ENCODE results near the gene RNF224. TPM values are rescaled to one million over a fixed set of nuclear protein-coding genes. Genes with fewer than 3 reads are reported as not detected.

RNF224 gene
- total RNA-seq, 1 experiment from 2014 or later, result 3.9 TPM

- POLR2A ChIA-PET (ENCODE audit: unreplicated experiment), result interaction anchor here (0.6 kb wide), 1 partner anchor 12 kb away, joined by 7 read pairs; no protein-coding TSS in a partner anchor
- intact Hi-C loops (cut with micrococcal nuclease; ENCODE audit: unreplicated experiment), result no loop called here
- no peaks in the 10 kb centered on the region for H3K9me2 ChIP-seq (ENCODE audit: insufficient read depth)
- H3K79me2 ChIP-seq (ENCODE audit: low read depth), result peaks cover 7% of the 10 kb centered on the region; the same call in 1 of the 2 replicates
- DNase-seq, result peak; percentile 59 to 80
- H4K20me1 ChIP-seq (ENCODE audit: insufficient read depth), result no peaks in the 10 kb centered on the region
- H3K4me3 ChIP-seq, result peak overlapping the region; percentile 29; the same call in 1 of the 2 replicates
- H3K4me1 ChIP-seq (replicated peaks; ENCODE audit: insufficient read depth), result peaks cover 55% of the 10 kb centered on the region
- H3K27me3 ChIP-seq (ENCODE audit: insufficient read depth, low read depth), result no peaks in the 10 kb centered on the region
- BruUV-seq (replicated peaks), result no TSS peak
- no peaks in the 10 kb centered on the region for H3K9me3 ChIP-seq (ENCODE audit: insufficient read depth, low read depth)
- H2AFZ ChIP-seq, result no peak overlapping the region
- peak overlapping the region; percentile 71 for H3K4me2 ChIP-seq
- H3F3A ChIP-seq (ENCODE audit: insufficient read depth, low read depth), result peaks cover 41% of the 10 kb centered on the region
- no peak overlapping the region for H3K27ac ChIP-seq
- TF ChIP-seq CTCF (conservative IDR thresholded peaks at IDR 0.05), result no peak
- TF ChIP-seq EZH2 (IDR thresholded peaks at IDR 0.05; ENCODE audit: low read depth), result no peak
- CTCF ChIA-PET, result interaction anchor here (2.3 kb wide), 1 partner anchor 39 kb away, joined by 15 read pairs; the partner anchor contains the start of gene SSNA1
- H3K36me3 ChIP-seq (ENCODE audit: low read depth), result no peaks in the 10 kb centered on the region
Observed at GRCh38 chr9:137228506-137228967, 1.2 kb downstream of the RNF224 start.

DNA sequence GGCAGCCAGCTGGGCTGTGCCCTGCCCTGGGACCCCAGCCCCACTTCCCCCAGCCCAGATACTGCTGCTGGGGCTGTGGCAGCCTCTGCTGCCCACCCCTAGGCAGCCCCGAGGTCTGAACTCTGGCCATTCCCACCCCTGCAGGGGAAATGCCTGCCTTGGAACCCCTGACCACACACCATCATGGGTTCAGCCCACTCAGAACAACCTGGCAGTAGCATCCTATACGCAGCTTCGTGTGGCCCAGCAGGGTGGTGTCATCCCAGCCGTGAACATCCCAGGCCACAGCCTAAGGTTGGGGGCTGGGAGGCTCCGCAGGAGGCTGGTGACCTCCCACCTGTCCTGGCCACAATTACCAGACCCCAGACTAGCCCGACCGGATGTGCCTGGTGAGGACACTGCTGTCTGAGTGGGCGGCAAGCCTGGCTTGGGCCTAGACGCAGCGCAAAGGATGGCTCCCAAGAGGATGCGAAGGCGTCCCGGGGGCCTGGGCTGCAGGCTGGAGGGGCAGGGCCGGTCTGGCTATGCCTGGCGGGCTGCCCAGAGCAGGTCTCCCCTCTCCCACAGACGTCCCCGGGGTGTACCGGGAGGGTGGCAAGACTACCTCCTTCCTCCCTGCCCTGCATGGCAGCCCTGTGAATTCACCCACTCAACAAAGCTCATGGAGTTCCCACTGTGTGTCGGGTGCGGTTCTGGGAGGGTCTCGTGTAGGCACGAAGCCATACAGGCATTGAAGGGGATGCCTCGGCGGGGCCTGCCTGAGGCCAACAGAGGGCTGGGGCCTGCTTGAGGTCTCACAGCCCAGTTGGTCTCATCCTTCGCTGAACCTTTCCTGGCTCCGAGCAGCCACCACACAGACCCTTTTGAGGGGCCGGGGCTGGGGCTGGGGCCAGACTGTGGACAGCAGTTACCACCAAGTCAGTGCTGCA lies 1.9 kb downstream of the RNF224 start:
- Histone ChIP-seq H3K4me1 (replicated peaks; ENCODE audit: insufficient read depth) (peaks cover 50% of the 10 kb centered on the region), H2AFZ (no peak overlapping the region), H3K9me3 (ENCODE audit: insufficient read depth, low read depth) (no peaks in the 10 kb centered on the region), H3K36me3 (ENCODE audit: low read depth) (no peaks in the 10 kb centered on the region), H3K4me3 (peak overlapping the region; percentile 29; the same call in 1 of the 2 replicates), H3F3A (ENCODE audit: insufficient read depth, low read depth) (peaks cover 34% of the 10 kb centered on the region), H3K9me2 (ENCODE audit: insufficient read depth) (no peaks in the 10 kb centered on the region), H4K20me1 (ENCODE audit: insufficient read depth) (no peaks in the 10 kb centered on the region), H3K4me2 (peak overlapping the region; percentile 71), H3K27me3 (ENCODE audit: insufficient read depth, low read depth) (no peaks in the 10 kb centered on the region), H3K79me2 (ENCODE audit: low read depth) (peaks cover 7% of the 10 kb centered on the region; the same call in 1 of the 2 replicates), H3K27ac (no peak overlapping the region)
- POLR2A ChIA-PET (ENCODE audit: unreplicated experiment), result no interaction called here
- DNase-seq, result no peak
- intact Hi-C loops (cut with micrococcal nuclease; ENCODE audit: unreplicated experiment), result no loop called here
- CTCF ChIA-PET, result no interaction called here
- BruUV-seq (replicated peaks), result no TSS peak
- TF ChIP-seq EZH2 (IDR thresholded peaks at IDR 0.05; ENCODE audit: low read depth) (no peak), CTCF (conservative IDR thresholded peaks at IDR 0.05) (no peak)

GRCh38 chr9:137229903-137230704 lies 2.8 kb downstream of the RNF224 start:
- peaks cover 41% of the 10 kb centered on the region for H3K4me1 ChIP-seq (replicated peaks; ENCODE audit: insufficient read depth)
- H3K4me2 ChIP-seq, result no peak overlapping the region
- H3K4me3 ChIP-seq, result no peak overlapping the region
- DNase-seq, result no peak
- ChIA-PET POLR2A (ENCODE audit: unreplicated experiment) (no interaction called here), CTCF (interaction anchor here (0.6 kb wide), 1 partner anchor 201 kb away, joined by 3 read pairs; no protein-coding TSS in a partner anchor)
- H4K20me1 ChIP-seq (ENCODE audit: insufficient read depth), result no peaks in the 10 kb centered on the region; the same call in 1 of the 2 replicates
- H2AFZ ChIP-seq, result no peak overlapping the region
- peaks cover 6% of the 10 kb centered on the region; the same call in 1 of the 2 replicates for H3K79me2 ChIP-seq (ENCODE audit: low read depth)
- H3K36me3 ChIP-seq (ENCODE audit: low read depth), result no peaks in the 10 kb centered on the region
- TF ChIP-seq EZH2 (IDR thresholded peaks at IDR 0.05; ENCODE audit: low read depth), result no peak
- TF ChIP-seq CTCF (conservative IDR thresholded peaks at IDR 0.05), result no peak
- H3K9me3 ChIP-seq (ENCODE audit: insufficient read depth, low read depth), result no peaks in the 10 kb centered on the region
- intact Hi-C loops (cut with micrococcal nuclease; ENCODE audit: unreplicated experiment), result no loop called here
- peaks cover 26% of the 10 kb centered on the region for H3F3A ChIP-seq (ENCODE audit: insufficient read depth, low read depth)
- H3K27me3 ChIP-seq (ENCODE audit: insufficient read depth, low read depth), result no peaks in the 10 kb centered on the region
- BruUV-seq (replicated peaks), result no TSS peak
- H3K27ac ChIP-seq, result no peak overlapping the region
- no peaks in the 10 kb centered on the region for H3K9me2 ChIP-seq (ENCODE audit: insufficient read depth)

Data from PC-9 (cell line).